Mesendoderm (in vitro differentiated cells): Measurements from ENCODE around the gene CEP170.

Experiments
- DNase-seq: peaks from one replicate; pipeline ENCODE4 v3.0.0; 2013
- H2AK5ac ChIP-seq: 2 replicates; pipeline ENCODE4 v1.6.1; 2013; ENCODE audit warnings: low read length, inconsistent platforms
- H2BK120ac ChIP-seq: 2 replicates; pipeline ENCODE4 v1.6.1; 2013; ENCODE audit warnings: low read depth, mild to moderate bottlenecking, low read length, moderate library complexity, mixed read lengths
- H2BK15ac ChIP-seq: replicated peaks from 2 replicates; pipeline ENCODE4 v1.6.1; 2013; ENCODE audit warnings: low read depth, mild to moderate bottlenecking, moderate library complexity
- H2BK5ac ChIP-seq: 2 replicates; pipeline ENCODE4 v1.6.1; 2013; ENCODE audit warnings: low read length, inconsistent platforms
- H3K18ac ChIP-seq: 2 replicates; pipeline ENCODE4 v1.6.1; 2013; ENCODE audit warnings: mild to moderate bottlenecking, low read length, mixed read lengths
- H3K23ac ChIP-seq: one replicate; pipeline ENCODE4 v1.6.1; 2013; ENCODE audit warnings: low read length
- H3K27ac ChIP-seq: 2 replicates; pipeline ENCODE4 v1.5.1; 2013; ENCODE audit warnings: low read depth, mild to moderate bottlenecking, inconsistent platforms, low read length, moderate library complexity
- H3K27me3 ChIP-seq: 2 replicates; pipeline ENCODE4 v1.6.1; 2013; ENCODE audit warnings: low read length, control low read depth, mild to moderate bottlenecking, inconsistent platforms; ENCODE audit not compliant: insufficient read depth, poor library complexity
- H3K36me3 ChIP-seq: 2 replicates; pipeline ENCODE4 v1.6.1; 2013; ENCODE audit warnings: low read length, inconsistent platforms; ENCODE audit not compliant: control insufficient read depth, insufficient read depth
- H3K4ac ChIP-seq: one replicate; pipeline ENCODE4 v1.6.1; 2013; ENCODE audit warnings: low read depth, mild to moderate bottlenecking, low read length, moderate library complexity
- H3K4me1 ChIP-seq: 2 replicates; pipeline ENCODE4 v1.6.1; 2013; ENCODE audit warnings: low read depth, low read length, inconsistent platforms; ENCODE audit not compliant: control insufficient read depth
- H3K4me2 ChIP-seq: 2 replicates; pipeline ENCODE4 v1.6.1; 2013; ENCODE audit warnings: low read length
- H3K4me3 ChIP-seq: 2 replicates; pipeline ENCODE4 v1.5.1; 2013; ENCODE audit warnings: mild to moderate bottlenecking, low read length
- H3K56ac ChIP-seq: one replicate; pipeline ENCODE4 v1.6.1; 2013; ENCODE audit warnings: low read length
- H3K79me1 ChIP-seq: 2 replicates; pipeline ENCODE4 v1.6.1; 2013; ENCODE audit warnings: low read length, inconsistent platforms
- H3K79me2 ChIP-seq: 2 replicates; pipeline ENCODE4 v1.6.1; 2013; ENCODE audit warnings: mild to moderate bottlenecking, low read length; ENCODE audit not compliant: control insufficient read depth, insufficient read depth
- H3K9ac ChIP-seq: 2 replicates; pipeline ENCODE4 v1.6.1; 2013; ENCODE audit warnings: low read length, inconsistent platforms
- H4K5ac ChIP-seq: one replicate; pipeline ENCODE4 v1.6.1; 2013; ENCODE audit warnings: low read length
- H4K8ac ChIP-seq: one replicate; pipeline ENCODE4 v1.6.1; 2013; ENCODE audit warnings: low read depth, mild to moderate bottlenecking, control low read depth, low read length, moderate library complexity
- WGBS: extraction: QIAGEN DNeasy Blood & Tissue Kit; methylation state at CpG from one replicate; pipeline ENCODE4 v1.1.7; 2013; ENCODE audit warnings: low lambda C conversion rate, missing lambda C conversion rate; ENCODE audit not compliant: insufficient coverage; ENCODE audit errors: extremely low coverage; 5-methylcytosine and 5-hydroxymethylcytosine counted together

The CEP170 gene

DNA sequence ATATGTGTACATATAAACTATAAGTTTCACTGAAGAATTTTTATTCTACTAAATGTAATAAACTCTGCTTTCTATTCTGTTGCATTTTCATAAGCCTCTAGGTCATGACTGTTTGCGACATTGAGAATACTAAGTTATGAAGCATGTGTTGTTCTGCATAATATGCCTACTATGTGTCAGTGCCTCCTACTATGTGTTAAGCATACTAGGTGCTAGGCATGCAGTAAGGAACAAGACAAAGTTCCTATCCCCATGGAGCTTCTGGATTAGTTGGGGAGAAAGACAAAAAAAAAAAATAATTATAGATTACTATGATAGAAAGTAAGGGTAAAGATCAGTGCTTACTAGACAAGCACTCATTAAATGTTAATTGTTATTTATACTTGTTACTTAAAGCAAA is 2.1 kb upstream of the CEP170 start:
- WGBS: no CpG with 5 or more reads among the region's 1 CpG
- Histone ChIP-seq H3K4me2 (no peak overlapping the region), H3K56ac (no peak overlapping the region), H2BK120ac (no peak overlapping the region), H4K5ac (no peak overlapping the region), H4K8ac (no peak overlapping the region), H3K79me1 (no peaks in the 10 kb centered on the region), H3K36me3 (no peaks in the 10 kb centered on the region), H3K27me3 (no peaks in the 10 kb centered on the region), H3K9ac (no peak overlapping the region), H3K79me2 (peaks cover 11% of the 10 kb centered on the region), H3K4ac (no peak overlapping the region), H3K23ac (no peak overlapping the region), H3K27ac (no peak overlapping the region), H2BK15ac (no peak overlapping the region), H2BK5ac (no peak overlapping the region), H2AK5ac (no peak overlapping the region), H3K18ac (no peak overlapping the region), H3K4me1 (no peaks in the 10 kb centered on the region), H3K4me3 (no peak overlapping the region)
- no peak for DNase-seq

DNA sequence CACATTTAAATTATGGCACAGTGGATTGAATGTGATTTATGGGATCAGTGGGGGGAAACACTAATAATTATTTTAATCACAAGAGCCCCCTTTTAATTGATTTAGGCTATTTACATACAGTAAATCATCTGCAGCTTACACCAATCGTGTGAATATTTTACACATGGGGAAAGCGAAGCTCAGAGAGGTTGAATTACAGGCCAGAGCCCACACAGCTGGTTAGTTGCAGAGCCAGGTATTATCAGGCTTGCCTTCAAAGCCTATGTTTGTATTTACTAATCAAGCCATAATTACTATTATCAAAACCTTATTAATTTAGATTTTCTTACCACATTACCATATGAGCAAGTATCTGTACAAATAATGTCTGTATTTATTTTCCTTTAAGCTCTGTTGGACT is 1.5 kb upstream of the CEP170 start:
- H3K27ac ChIP-seq: no peak overlapping the region
- H2AK5ac ChIP-seq: no peak overlapping the region
- WGBS: no CpG with 5 or more reads among the region's 2 CpGs

DNA sequence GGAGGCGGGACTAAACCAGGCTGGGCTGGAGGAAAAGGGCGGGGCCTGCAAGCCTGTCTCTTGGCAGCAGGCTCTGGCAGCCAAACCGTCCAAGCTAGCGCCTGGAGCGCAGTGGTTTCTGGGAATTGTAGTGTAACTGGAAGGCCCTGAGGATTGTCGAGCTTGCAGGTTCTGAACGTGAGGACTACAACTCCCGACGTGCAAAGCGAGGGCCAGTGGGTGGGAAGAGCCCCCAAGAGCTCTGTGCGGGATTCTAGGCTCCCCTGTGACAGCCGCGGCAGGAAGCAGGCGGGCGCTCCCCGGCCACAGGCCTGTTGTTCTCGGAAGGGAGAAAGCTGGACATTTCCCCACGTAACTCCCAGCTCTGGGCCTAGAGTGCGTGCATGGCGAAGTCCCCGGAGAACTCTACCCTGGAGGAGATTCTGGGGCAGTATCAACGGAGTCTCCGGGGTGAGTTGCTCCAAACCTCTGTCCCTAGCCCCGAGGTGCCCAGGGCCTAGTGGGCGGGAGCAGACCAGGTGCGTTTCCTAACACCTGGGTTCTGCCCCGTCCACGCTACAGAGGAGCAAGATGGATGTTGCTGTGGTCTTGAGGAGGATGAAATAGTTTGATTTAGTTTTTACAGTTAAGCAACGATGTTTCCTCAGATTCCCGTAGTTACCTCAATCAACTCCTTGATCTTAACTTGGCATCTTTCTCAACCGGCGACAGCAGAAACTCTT is 871 bp upstream of the CEP170 start, which contains the start of gene SDCCAG8:
SDCCAG8 (plus strand) TSS at position 251 of the 722 bp plus-strand sequence; CDS start at position 384, 133 bp downstream.
- Histone ChIP-seq H3K23ac (peak within 1 kb of the TSS; percentile 71), H2BK15ac (no peak within 1 kb of the TSS), H2BK120ac (no peak within 1 kb of the TSS), H3K27ac (peak within 1 kb of the TSS; percentile 97), H3K9ac (peak within 1 kb of the TSS; percentile 96), H3K4me3 (peak within 1 kb of the TSS; percentile 86), H2AK5ac (no peak within 1 kb of the TSS), H3K27me3 (no peaks in the 10 kb centered on the region), H3K36me3 (no peaks in the 10 kb centered on the region), H3K4me1 (no peaks in the 10 kb centered on the region), H3K79me1 (no peaks in the 10 kb centered on the region), H4K8ac (no peak within 1 kb of the TSS), H3K4me2 (peak within 1 kb of the TSS; percentile 99), H3K79me2 (peaks cover 19% of the 10 kb centered on the region), H4K5ac (no peak within 1 kb of the TSS), H3K4ac (peak within 1 kb of the TSS; percentile 97), H2BK5ac (peak within 1 kb of the TSS; percentile 92), H3K18ac (peak within 1 kb of the TSS; percentile 94), H3K56ac (peak within 1 kb of the TSS; percentile 99)
- DNase-seq: peak; percentile 100
- WGBS: no CpG with 5 or more reads among the region's 32 CpGs

More for the DNA sequence above, 1.5 kb upstream of the CEP170 start:
- Histone ChIP-seq H3K9ac (peak overlapping the region; percentile 30), H3K4ac (no peak overlapping the region), H3K36me3 (no peaks in the 10 kb centered on the region), H2BK5ac (no peak overlapping the region), H3K4me3 (no peak overlapping the region), H4K5ac (no peak overlapping the region), H2BK15ac (no peak overlapping the region), H4K8ac (no peak overlapping the region), H3K23ac (no peak overlapping the region), H3K56ac (no peak overlapping the region), H2BK120ac (no peak overlapping the region), H3K79me1 (no peaks in the 10 kb centered on the region), H3K4me1 (no peaks in the 10 kb centered on the region), H3K4me2 (no peak overlapping the region), H3K18ac (no peak overlapping the region), H3K27me3 (no peaks in the 10 kb centered on the region), H3K79me2 (peaks cover 15% of the 10 kb centered on the region)
- DNase-seq: no peak

DNA sequence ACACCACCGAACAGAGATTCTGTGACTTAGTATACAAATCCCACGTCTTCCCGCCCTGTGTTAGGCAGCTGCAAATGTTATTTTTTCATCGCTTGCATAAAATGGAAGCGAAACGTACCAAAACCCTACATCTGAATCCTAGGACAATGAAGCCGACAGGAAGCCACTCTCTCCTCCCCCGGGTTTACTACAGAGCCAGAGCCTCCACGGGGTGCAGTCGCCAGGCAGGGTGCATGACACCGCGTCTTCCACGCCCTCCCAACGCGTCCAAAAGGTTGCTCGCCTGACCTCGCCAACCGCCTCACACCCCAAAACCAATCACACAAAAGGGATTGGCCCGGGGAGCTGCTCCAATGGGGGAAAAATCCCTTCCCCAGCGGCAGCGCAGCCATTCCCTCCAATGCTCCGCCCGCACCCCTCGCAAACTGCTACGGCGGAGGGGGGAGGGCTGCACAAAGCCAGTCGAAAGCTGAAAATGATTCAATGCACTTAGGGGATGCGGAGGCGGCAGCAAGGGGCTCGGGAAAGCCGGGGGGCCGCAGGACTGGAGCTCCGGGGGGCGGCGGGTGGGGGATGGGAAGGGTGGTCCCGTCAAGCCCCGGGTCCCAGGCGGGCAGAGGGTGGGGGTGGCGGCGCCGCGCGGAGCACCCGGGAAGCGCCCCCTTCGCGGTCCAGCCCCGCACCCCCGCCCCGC is 701 bp downstream of the CEP170 start:
- Histone ChIP-seq H3K9ac (peak overlapping the region; percentile 96), H3K27me3 (no peaks in the 10 kb centered on the region), H3K4me3 (peak overlapping the region; percentile 87), H3K56ac (peak overlapping the region; percentile 99), H3K4ac (peak overlapping the region; percentile 97), H3K23ac (peak overlapping the region; percentile 15), H2BK120ac (no peak overlapping the region), H2BK15ac (no peak overlapping the region), H2BK5ac (peak overlapping the region; percentile 48), H3K27ac (peak overlapping the region; percentile 97), H3K79me2 (peaks cover 31% of the 10 kb centered on the region), H4K5ac (no peak overlapping the region), H3K18ac (peak overlapping the region; percentile 94), H3K4me1 (no peaks in the 10 kb centered on the region), H4K8ac (no peak overlapping the region), H3K4me2 (peak overlapping the region; percentile 51), H2AK5ac (no peak overlapping the region), H3K36me3 (no peaks in the 10 kb centered on the region), H3K79me1 (no peaks in the 10 kb centered on the region)
- DNase-seq: peak; percentile 76
- no CpG with 5 or more reads among the region's 50 CpGs for WGBS

DNA sequence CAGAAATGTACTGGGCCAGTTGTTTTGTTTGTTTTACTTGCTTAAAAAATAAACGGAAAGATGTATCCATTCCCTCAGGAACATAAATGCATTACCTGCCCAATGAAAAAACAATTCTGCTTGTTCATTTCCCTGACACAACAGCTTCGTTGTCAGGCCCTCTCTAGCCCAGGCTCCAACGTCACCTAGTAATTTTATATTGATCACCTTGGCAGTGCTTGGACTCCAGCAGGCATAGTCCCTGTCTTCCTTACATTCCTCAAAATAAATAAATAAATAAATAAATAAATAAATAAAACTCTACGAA is 1.2 kb downstream of the CEP170 start:
- WGBS: no CpG with 5 or more reads among the region's 4 CpGs
- no peak overlapping the region for H2BK5ac ChIP-seq
- H3K36me3 ChIP-seq: no peaks in the 10 kb centered on the region
- H3K27ac ChIP-seq: no peak overlapping the region
- no peaks in the 10 kb centered on the region for H3K4me1 ChIP-seq
- no peak overlapping the region for H4K5ac ChIP-seq
- no peak overlapping the region for H3K4ac ChIP-seq
- no peaks in the 10 kb centered on the region for H3K79me1 ChIP-seq
- H3K18ac ChIP-seq: peak overlapping the region; percentile 94
- H4K8ac ChIP-seq: no peak overlapping the region
- no peaks in the 10 kb centered on the region for H3K27me3 ChIP-seq
- peak overlapping the region; percentile 91 for H3K9ac ChIP-seq
- no peak overlapping the region for H2BK15ac ChIP-seq
- peak overlapping the region; percentile 87 for H3K4me3 ChIP-seq
- no peak overlapping the region for H2AK5ac ChIP-seq
- H3K56ac ChIP-seq: peak overlapping the region; percentile 99
- peaks cover 34% of the 10 kb centered on the region for H3K79me2 ChIP-seq
- H3K23ac ChIP-seq: no peak overlapping the region
- peak overlapping the region; percentile 88 for H3K4me2 ChIP-seq
- no peak overlapping the region for H2BK120ac ChIP-seq
- no peak for DNase-seq
